Stimulated activated CD8-positive, alpha-beta memory T cell treated with anti-CD3 and anti-CD28 coated beads, Interleukin-12 subunit alpha, Interleukin-12 subunit beta, amount 100 ng/mL, for 4 hours (primary cell): Measurements from ENCODE around the gene AGBL3.
"Not testable (repeated sequence)": the region's sequence is repeated elsewhere in the genome, so short reads cannot be mapped to it uniquely, and the experiment has no call there.

Experiments
- DNase-seq: peaks from one replicate; pipeline ENCODE4 v3.0.0-alpha.2; 2020; ENCODE audit warnings: low read depth

Gene AGBL3

GRCh38 chr7:134966691-134967090 is 19.6 kb upstream of the AGBL3 start:
- DNase-seq, result no peak

DNA sequence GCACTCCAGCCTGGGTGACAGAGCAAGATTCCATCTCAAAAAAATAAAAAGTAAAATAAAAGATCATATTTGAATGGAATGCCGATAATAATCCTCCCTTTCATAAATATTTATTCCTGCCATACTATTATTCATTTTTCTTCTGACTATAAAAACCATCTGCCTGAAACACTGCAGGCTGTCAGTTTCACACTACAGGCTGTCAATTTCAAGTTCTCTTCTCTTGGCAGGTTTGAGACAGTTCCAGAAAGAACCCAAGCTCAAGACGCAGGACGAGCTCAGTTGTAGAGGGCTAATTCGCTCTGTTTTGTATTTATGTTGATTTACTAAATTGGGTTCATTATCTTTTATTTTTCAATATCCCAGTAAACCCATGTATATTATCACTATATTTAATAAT is 18.2 kb upstream of the AGBL3 start:
- no peak for DNase-seq

DNA sequence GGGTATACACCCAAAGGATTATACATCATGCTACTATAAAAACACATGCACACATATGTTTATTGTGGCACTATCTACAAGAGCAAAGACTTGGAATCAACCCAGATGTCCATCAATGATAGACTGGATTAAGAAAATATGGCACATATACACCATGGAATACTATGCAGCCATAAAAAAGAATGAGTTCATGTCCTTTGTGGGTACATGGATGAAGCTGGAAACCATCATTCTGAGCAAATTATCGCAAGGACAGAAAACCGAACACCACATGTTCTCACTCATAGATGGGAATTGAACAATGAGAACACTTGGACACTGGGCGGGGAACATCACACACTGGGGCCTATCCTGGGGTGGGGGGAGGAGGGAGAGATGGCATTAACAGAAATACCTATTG is 4.7 kb upstream of the AGBL3 start:
- not testable (repeated sequence) for DNase-seq

- DNase-seq, result no peak
These were observed 380 bp upstream of the AGBL3 start for GRCh38 chr7:134985894-134986362.

DNA sequence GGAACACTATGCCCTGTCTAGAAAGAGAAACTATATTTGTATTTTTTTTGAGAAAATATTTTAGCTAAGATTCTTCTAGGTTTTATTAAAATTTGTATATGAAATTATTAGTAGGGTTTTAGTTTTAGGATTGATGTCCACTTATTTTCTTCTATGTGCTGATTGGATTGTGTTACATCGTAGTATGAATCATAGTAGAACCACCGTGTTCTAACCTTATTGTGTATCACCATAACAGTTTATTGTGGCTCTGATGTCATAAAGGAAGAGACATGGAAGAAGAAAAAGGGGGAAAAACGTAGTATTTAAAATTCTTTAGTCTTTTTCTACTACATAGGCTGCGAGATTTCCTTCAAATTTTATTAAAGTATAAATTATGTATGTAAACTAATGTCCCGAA is 1.9 kb downstream of the AGBL3 start:
- no peak for DNase-seq

- no peak for DNase-seq
These were observed 5.4 kb downstream of the AGBL3 start for GRCh38 chr7:134991469-134992339.

DNA sequence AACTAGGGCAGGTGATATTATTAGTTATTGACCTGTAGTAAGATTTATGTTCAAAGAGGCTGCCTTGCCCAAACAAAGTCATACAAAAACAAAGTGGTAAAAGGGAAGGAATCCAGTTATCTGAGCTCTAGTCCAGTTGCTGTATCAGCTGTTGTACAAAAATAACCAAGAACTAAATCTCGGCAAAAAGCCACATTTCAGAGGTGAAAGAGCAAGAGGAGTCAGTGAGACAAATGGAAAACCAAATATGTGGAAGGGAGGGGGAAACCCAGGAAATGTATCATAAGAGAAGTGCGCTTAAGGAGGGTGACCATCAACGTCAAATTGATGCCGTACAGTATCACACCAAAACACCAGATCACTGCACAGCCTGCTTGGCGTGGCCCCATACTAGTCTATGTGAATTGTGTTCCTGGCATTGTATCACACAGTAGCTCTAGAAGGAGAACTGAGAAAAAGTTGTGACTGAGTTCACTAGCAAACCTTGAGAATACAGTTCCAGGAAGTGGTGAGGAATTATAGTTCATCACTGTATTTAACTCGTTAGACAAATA is 6.4 kb downstream of the AGBL3 start:
- DNase-seq, result no peak

- no peak for DNase-seq
These were observed 7.7 kb downstream of the AGBL3 start for GRCh38 chr7:134993877-134994456.

DNA sequence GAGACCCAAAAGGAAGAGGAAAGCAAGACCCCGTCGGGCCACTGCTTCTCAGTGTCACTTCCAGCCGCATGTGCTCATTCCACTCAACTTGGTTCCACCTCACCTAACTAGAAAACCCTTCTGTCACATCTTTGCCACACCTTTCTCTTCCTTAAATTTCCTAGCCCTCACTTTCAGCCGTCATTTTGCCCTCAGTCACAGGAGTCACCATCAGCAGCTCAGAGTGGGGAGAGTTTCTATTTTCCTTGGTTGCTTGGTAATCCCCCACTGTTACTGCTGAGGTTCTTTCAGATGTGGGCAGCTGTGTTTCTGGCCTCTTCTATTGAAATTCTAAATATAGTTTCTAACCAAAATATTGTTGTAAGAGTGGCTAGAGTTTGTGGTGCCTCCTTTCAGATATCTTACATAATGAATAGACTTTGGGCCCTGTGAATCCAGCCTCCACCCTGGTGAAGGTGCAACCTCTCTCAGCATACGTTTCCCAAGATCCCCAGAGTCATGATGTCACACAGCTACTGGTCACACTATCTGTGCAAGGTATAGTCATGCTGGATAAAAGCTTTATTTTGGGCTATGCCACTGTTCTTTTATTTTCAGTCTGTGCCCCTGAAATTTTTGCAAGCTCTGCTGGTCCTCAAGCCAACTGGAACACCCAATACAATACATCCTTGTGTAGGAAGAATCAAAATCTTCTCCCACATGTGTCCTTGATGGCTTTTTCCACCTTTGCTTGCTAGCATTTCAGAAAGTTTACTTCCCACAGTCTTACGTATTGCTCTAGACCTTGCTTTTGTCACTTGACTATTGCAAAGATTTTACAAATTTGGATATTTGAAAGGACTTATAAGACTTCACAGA is 9.2 kb downstream of the AGBL3 start:
- no peak for DNase-seq

DNA sequence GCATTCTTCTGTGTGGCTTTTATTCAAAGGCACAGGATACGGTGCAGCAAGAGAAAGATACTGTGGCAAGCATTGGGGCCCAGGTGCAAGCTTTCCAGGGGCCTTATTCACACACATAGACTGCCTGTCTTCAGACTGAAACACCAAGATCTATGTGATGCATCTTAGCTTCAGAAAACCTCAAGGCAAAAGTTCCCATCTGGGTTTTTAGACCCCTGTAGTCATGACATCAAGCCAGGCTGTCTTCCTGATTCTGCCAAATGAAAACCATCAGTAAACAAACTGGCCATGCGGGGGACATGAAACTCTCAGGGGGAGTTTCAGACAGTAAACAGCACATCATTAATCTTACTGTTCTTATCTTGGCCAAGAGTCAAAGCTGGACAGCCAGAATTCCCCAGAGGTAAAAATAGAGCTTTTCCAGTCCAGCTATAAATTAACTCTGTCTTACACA is 9.8 kb downstream of the AGBL3 start:
- no peak for DNase-seq

- no peak for DNase-seq
These were observed 11.0 kb downstream of the AGBL3 start for GRCh38 chr7:134997214-134997885.

- no peak for DNase-seq
These were observed 12.8 kb downstream of the AGBL3 start for GRCh38 chr7:134999136-134999535.

DNA sequence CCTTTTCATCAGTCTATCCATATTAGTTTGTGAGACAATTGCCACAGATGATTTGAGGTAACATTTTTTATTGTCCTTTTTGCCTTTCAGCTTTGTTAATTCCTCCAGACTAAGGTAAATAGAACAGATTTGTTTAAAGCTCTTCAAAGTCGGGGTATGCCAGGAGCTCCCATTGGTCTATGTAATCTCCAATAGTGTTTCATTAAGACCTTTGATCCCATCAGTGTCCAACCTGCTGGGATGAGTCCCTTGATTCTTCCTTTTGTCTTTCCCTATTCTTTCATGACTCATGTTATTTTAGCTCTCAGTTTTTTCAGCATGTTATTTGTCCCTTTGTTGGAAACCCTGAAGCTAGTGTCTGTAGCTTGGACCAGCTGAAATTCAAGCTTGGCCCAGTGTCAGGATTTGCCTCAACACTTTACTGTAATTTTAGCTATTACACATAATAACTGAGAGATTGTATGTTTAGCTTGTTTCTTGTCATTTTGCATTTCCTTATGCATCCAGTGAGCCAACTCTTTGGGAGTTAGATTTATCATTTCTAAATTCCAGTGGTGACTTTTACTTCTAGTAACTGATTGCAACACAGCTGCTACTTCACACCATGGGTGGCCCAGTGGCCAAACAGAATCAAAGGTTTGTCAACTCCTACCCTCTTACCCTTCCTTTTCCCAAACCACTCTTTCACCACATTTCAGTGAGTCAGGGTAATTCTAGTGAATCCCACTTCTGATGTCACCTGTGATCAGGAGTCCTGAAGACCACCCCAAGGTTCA is 15.3 kb downstream of the AGBL3 start:
- no peak for DNase-seq

DNA sequence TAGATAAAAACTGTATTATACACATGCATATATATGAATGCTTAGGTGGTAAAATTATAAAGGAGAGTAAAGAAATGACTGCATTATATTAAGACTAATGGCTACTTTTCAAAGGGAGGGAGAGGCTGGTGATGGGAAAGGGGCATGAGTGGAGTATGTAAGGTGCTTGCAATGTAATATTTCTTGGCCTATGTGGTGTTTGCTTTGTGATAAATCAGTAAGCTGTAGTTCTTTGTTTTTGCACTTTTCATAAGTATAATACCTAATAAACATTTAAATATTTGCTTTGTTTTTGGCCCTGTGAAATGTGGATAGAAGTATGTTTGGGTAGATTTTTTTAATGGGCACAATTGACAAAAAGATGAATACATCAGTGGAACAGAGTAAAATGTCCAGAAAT is 25.9 kb downstream of the AGBL3 start:
- no peak for DNase-seq

GRCh38 chr7:135023622-135024021 is 37.3 kb downstream of the AGBL3 start:
- DNase-seq, result no peak

DNA sequence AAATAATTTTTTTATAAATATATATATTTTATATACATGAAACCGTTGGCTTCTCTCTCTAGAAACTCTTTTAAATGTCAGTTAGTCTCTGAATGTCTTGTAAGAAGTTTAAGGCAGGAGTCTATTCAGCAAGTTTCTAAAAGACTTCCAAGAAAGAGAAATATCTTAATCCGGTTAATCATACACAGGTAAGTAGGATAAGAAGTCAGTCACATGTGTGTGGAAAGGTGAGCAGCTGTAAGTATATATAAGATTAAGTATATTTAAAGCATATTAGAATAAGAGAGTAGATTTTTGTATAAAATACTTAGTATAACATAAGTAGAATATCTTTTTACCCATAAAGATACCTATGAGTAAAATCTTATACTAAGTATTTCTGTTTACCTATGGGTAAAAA is 48.9 kb downstream of the AGBL3 start:
- DNase-seq, result no peak

GRCh38 chr7:135067017-135067416 is 80.7 kb downstream of the AGBL3 start:
- not testable (repeated sequence) for DNase-seq

DNA sequence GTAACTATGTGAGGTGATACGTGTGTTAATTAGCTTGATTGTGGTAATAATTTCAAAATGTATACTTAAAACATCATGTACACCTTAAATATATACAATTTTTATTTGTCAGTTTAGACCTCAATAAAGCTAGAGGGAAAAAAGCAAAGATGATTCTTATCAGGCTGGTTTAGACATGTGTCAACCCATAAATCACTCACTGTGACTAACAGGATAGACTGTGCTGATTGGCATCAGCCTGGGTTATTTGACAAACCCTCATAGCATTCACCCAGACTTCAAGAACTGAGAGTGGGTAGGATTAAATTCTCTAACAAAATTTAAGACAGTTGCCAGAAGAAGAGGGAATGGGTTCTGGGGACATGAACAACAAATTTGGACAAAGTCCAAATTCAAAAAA is 87.8 kb downstream of the AGBL3 start:
- no peak for DNase-seq

DNA sequence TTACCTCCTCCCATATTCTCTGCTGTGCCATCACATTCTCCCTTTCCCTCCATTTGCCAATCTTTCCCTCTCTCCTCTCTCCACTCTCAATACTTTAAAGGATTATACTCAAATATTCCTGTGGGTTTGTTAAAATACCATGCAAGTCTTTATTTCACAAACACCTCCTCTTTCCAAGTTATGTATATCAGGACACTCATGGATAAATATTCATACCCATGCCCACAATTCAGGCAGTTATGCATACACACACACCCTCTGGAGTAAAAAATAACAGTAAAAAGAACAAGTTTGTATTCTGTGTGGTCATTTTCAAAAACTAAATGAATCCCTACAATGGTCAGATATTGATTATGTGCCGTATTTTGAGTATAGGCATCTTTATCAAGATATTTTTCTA is 88.2 kb downstream of the AGBL3 start:
- DNase-seq, result no peak

DNA sequence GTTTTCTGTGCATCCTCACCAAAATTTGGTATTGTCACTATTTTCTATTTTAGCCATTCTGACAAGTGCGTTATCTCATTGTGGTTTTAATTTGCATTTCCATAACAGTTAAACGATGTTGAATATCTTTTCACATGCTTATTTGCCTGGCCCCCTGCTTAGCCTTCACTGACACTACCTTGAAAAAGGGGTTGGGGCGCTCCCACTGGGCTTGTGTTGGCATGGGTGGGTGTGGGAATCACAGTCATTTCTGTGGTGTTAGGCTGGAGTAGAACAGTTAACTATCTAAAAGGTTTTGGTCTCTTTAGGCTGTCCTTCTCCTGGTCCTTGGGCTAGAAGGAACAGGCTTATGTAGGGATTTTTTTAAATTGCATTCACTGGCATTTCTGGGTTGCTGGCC is 89.4 kb downstream of the AGBL3 start:
- DNase-seq, result no peak

DNA sequence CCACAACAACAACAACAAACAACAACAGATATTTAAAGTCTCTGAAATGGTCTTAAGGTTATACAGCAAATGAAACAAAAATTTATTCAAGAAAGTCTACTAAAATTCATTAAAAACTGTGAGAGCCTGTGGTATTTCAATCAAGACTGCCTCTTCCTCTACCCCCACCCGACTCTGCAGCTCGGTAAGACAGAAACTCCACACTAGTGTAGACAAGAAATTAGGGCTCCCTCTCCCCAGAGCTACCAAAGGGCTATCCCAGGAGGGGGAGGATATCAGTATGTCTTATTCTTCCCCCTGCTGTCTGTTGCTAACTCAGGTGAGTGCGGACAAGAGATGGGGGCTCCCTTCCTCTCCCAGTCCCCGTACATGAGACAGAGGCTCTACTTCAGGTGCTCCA is 90.6 kb downstream of the AGBL3 start:
- no peak for DNase-seq
